ENCODE measurements around the gene BEAN1.

Gene BEAN1

GRCh38 chr16:66470556-66470955 is 43.5 kb downstream of the BEAN1 start:
- no peak for DNase-seq (ENCODE audit: low spot score)

- no peak for DNase-seq (ENCODE audit: low spot score)
Observed at GRCh38 chr16:66471264-66471663, 44.2 kb downstream of the BEAN1 start.

GRCh38 chr16:66471716-66472393 is 44.8 kb downstream of the BEAN1 start:
- DNase-seq (ENCODE audit: low spot score) = no peak

GRCh38 chr16:66473051-66473571 is 46.0 kb downstream of the BEAN1 start:
- no peak for DNase-seq (ENCODE audit: low spot score)

- no peak for DNase-seq (ENCODE audit: low spot score)
Observed at GRCh38 chr16:66473654-66474519, 46.8 kb downstream of the BEAN1 start.

GRCh38 chr16:66474750-66475199 is 47.7 kb downstream of the BEAN1 start:
- DNase-seq (ENCODE audit: low spot score) = peak; percentile 78

GRCh38 chr16:66475232-66475631 is 48.1 kb downstream of the BEAN1 start:
- DNase-seq (ENCODE audit: low spot score) = no peak

- peak; percentile 33 for DNase-seq (ENCODE audit: low spot score)
Observed at GRCh38 chr16:66476328-66477027, 49.4 kb downstream of the BEAN1 start.

- no peak for DNase-seq (ENCODE audit: low spot score)
Observed at GRCh38 chr16:66477028-66477515, 50.0 kb downstream of the BEAN1 start.

GRCh38 chr16:66478733-66479511 is 51.8 kb downstream of the BEAN1 start:
- DNase-seq (ENCODE audit: low spot score) = peak; percentile 83

- no peak for DNase-seq (ENCODE audit: low spot score)
Observed at GRCh38 chr16:66479661-66480264, 52.7 kb downstream of the BEAN1 start.

GRCh38 chr16:66480265-66481080 is 53.4 kb downstream of the BEAN1 start:
- no peak for DNase-seq (ENCODE audit: low spot score)

- DNase-seq (ENCODE audit: low spot score) = no peak
Observed at GRCh38 chr16:66481081-66481942, 54.2 kb downstream of the BEAN1 start.

GRCh38 chr16:66481943-66482390 is 54.9 kb downstream of the BEAN1 start:
- DNase-seq (ENCODE audit: low spot score) = no peak

GRCh38 chr16:66483689-66484452 is 56.8 kb downstream of the BEAN1 start:
- peak; percentile 72 for DNase-seq (ENCODE audit: low spot score)

- no peak for DNase-seq (ENCODE audit: low spot score)
Observed at GRCh38 chr16:66484453-66485213, 57.5 kb downstream of the BEAN1 start.

GRCh38 chr16:66485376-66485775 is 58.3 kb downstream of the BEAN1 start:
- DNase-seq (ENCODE audit: low spot score) = no peak

All from CD4-positive, alpha-beta T cell treated with Interleukin-15 for 4 hours (primary cell).